Endothelial cell of umbilical vein (primary cell): ENCODE results near the gene GABBR2.

ENCODE experiments used
- CTCF ChIP-seq, 2 donors: IDR thresholded peaks; 1 replicate in 1 of 2; 2 replicates in 1 of 2; pipeline ENCODE4 v1.5.1; 2011; ENCODE audit warnings: low read length in 2 of 2, mild to moderate bottlenecking in 2 of 2, moderate library complexity in 2 of 2, control low read depth in 1 of 2, inconsistent platforms in 1 of 2, low read depth in 1 of 2; ENCODE audit not compliant: insufficient read depth in 1 of 2; ENCODE audit errors: extremely low read depth in 1 of 2
- EZH2 ChIP-seq: IDR thresholded peaks from 2 replicates; pipeline ENCODE4 v1.6.1; 2012; ENCODE audit warnings: borderline replicate concordance, low read depth, mild to moderate bottlenecking, moderate library complexity, low read length, inconsistent platforms; ENCODE audit not compliant: severe bottlenecking
- FOS ChIP-seq: IDR thresholded peaks from 2 replicates; pipeline ENCODE4 v1.6.1; 2011; ENCODE audit warnings: mild to moderate bottlenecking, low read length, moderate library complexity, borderline replicate concordance; ENCODE audit not compliant: insufficient read depth
- GATA2 ChIP-seq: IDR thresholded peaks from 2 replicates; pipeline ENCODE4 v1.7.0; 2011; ENCODE audit warnings: low read depth, mild to moderate bottlenecking, moderate library complexity, mixed read lengths, low read length; ENCODE audit not compliant: insufficient read length, insufficient read depth
- JUN ChIP-seq: IDR thresholded peaks from 2 replicates; pipeline ENCODE4 v1.6.1; 2011; ENCODE audit warnings: borderline replicate concordance, low read depth; ENCODE audit not compliant: insufficient read length, insufficient read depth
- MAX ChIP-seq: IDR thresholded peaks from 2 replicates; pipeline ENCODE4 v1.6.1; 2011; ENCODE audit not compliant: insufficient read depth, insufficient read length
- POLR2A ChIP-seq: IDR thresholded peaks from 2 replicates; pipeline ENCODE4 v1.6.1; 2012; ENCODE audit warnings: low read depth, mild to moderate bottlenecking, control low read depth, low read length
- POLR2AphosphoS5 ChIP-seq: IDR thresholded peaks from 2 replicates; pipeline ENCODE4 v1.6.1; 2012; ENCODE audit warnings: low read depth, mild to moderate bottlenecking, control low read depth, low read length, moderate library complexity; ENCODE audit not compliant: insufficient read depth

- TF ChIP-seq CTCF (IDR thresholded peaks at IDR 0.05; ENCODE audit: extremely low read depth in 1 of 2, insufficient read depth in 1 of 2, low read depth in 1 of 2, low read length in 2 of 2) = no peak
- no peak for TF ChIP-seq POLR2A
- no peak for TF ChIP-seq MAX
- TF ChIP-seq JUN = no peak
- TF ChIP-seq POLR2AphosphoS5 = no peak
- no peak for TF ChIP-seq GATA2
- no peak for TF ChIP-seq EZH2
- TF ChIP-seq FOS = no peak
Observed at GRCh38 chr9:98577446-98577845, 131.3 kb downstream of the GABBR2 start.
